Activated T-cell treated with anti-CD3 and anti-CD28 coated beads for 48 hours (primary cell): Measurements from ENCODE around the gene ZNF436.
A peak's percentile ranks its signal among the peaks of the same experiment; 100 is the strongest.

Experiments used
- DNase-seq: peaks from one replicate; pipeline ENCODE4 v3.0.0-alpha.2; 2020; ENCODE audit warnings: low read depth

ZNF436 gene

DNA sequence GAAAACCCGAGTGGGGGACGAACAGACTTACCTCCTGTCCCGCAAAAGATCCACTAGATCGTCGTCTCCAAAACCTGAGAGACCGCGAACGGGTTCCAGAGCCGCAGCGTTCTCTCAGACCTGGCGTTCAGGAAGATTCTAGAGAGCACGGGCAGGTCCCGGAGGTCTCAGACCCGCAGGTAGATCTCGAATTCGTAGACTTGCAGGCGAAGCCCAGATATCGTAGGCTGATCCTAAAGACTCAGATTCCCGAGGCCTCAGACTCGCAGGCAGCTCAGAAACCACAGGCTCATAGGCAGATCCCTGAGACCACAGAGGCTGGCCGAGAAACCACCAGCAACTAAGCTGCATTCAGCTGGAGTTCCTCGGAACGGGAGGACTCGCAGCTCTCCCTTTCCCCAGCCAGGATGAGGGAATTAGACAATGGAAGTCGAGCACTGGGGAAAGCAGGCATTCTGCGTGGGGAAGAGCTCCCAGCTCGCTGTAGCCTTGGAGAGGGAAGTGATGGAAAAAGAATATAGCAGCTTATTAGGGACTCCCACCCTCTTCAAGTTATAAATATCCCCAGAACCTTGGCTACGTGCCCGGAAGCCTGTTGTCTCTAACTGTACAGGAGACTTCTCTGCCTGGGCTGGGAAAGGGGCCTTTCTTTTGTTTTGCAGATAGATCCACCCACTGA, at the start of gene ZNF436:
ZNF436 (minus strand) TSS at position 502 of the 679 bp plus-strand sequence. CDS start 1,831 bp downstream, outside the sequence.
- DNase-seq = peak; percentile 6

DNA sequence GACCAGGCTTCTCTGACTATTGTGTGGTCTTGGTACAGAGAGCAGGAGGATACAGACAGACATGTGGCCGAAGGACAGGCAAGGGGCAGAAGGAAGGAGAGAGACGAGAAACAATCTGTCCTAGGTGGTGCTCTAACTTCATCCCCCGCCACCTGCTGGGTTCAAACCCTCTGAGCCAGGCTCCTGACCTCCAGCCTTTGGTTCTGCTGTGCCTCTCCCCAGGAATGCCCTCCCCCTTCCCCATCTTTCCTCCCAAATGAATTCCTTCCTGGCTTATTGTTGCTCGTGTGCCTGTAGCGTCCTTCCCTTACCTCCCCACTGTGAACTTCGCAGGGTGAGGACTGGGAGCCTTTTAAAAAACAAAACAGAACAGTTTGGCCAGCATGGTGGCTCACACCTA, 49.5 kb upstream of the ZNF436 start:
- DNase-seq = no peak

DNA sequence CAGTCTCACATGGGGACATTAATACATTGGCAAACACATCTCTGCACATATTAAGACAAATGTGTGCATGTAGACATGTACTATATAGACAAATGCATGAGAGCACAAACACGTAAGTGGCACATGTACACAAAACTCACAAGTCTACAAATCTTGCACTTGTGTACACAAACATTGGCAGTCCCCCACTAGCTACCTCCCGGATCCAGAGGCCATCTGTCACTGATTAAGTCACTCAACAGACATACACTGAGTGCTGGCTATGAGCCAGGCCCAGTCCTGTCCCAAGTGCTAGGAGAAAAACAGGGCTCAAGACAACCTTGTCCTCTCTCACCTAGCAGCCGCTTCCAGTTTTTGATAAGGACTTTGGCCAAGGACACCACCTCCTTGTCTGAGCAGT, 47.9 kb upstream of the ZNF436 start:
- DNase-seq = no peak

DNA sequence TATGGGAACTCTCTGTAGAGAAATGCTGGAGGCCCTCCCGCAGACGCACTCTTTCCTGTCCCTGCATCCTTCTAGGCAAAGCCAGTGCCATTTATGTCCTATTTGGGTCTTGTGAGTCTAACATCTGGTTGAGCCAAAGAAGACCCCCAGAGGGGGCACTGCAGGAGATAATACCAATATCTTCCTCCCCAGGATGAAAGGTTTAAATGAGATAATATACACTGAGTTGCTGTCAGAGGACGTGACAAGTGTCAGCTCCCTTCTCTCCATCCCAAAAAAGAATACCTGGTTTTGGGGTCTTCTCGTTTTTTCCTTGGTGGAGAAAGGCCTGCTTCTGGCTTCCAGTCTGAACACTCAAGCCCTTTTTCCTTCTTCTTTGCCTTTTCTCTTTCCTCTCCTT, 47.3 kb upstream of the ZNF436 start:
- no peak for DNase-seq

DNA sequence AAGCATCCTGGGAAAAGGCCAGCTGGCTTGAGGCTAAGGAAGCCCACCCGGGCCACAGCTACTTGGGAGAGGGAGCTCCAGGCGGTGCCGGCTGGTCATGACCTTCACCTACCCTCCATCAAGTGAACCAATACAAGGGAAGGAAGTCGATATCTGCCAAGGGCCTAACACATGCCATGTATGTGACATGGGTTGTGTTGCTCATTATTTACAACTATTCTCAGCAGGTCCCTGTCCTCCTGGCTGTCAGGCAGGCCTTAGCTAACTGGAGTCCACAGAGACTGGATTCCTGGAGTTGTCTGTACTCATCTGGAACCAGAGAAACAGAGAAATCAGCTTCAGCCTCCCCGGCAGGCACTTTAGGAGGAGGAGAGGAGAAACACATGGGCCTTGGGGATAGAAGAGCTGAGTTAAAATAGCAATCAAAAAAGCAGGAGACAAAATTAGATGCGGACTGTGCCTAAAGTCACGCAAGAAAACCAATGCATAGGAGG, 39.2 kb upstream of the ZNF436 start:
- DNase-seq = no peak

DNA sequence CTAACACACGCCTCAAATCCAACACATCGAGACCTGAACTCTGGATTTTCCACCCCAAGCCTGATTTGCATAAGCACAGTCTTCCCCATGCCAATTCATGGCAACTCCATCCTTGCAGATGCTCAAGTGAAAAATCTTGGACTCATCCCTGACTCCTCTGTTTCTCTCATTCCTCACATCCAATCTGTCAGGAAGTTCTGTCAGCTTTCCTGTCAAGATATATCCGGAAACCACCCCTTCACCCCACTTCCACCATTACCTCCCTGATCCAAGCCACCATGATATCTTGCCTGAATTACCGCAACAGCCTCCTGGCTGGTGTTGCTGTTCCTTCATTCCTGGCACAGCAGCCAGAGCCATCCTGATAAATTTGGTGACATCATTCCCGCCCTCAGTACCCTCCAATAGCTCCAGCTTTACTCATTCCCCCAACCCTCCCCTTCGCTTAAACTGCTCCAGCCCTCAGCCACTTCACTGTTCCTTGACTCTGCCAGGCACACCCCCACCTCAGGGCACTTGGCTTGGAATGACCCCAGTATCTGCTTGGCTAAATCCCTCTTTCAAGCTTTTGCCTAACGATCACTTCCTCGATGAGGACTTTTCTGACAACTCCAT, 37.5 kb upstream of the ZNF436 start:
- DNase-seq = no peak

DNA sequence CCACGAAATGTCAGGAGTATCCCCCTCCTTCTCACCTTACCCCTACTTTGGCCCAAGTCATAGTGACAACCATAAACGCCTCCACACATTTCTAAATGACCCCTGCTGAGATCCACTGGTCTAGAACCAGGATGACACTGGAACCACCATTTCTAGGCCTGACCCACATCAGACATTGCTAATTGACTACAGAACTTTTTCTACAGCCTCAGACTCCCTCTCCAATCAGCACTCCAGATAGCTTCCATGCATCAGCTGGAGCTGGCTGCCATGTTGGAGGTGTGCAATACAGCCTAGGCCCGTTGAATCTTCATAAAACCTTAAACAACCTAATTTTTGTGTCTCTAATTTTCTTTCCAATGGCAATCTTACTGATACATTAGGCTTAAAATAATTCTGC, 36.3 kb upstream of the ZNF436 start:
- no peak for DNase-seq

DNA sequence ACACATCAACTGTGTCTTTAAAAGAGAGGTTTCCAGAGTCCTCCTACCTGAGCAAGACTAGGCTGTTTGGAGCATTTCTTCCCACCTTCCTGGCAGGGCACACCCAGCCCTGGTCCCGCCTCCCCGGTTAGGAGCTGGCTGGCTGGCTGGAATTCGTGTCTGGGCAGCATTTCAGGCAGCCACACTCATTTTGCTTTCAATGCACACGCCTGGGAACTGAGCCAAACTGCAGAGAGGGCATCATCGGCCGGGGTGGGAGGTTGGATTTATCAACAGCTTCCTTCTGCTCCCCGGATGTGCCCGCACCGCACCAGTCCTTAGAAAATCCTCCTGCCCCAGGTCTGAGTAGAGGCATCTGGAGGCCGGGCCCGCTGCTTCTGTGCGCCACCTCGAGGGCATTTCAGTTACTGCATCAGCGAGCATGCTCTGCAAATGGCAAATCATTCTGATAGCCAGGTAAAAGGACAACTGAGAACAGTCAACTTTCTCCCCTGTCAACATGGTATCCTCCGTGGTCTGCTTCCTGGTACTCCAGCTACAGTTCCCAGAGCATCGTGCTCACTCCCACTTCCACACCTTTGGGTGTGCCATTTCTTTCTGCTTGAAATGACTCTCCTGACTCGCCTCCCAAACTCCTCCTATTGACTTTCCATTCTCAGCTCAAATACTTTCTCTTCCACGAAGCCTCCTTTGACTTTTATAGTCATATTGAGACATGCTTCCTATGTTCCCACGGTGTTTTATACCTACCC, 34.3 kb upstream of the ZNF436 start:
- DNase-seq = peak; percentile 83

DNA sequence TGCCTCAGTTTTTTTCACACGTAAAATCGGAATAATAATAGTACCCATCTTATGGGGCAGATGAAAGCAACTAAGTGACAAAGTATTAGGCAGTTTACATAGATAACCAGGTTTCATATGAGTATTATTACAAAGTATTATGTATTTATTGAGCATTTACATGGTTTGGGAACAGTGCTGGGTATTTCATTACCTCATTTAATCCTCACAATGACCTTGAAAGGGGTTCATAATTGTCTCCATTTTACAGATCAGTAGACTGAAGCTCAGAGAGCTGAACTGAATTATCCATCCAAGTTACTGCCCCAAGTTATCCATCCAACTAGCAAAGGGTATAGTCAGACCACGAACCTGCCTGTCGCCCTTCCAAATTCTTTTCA, 33.7 kb upstream of the ZNF436 start:
- no peak for DNase-seq

DNA sequence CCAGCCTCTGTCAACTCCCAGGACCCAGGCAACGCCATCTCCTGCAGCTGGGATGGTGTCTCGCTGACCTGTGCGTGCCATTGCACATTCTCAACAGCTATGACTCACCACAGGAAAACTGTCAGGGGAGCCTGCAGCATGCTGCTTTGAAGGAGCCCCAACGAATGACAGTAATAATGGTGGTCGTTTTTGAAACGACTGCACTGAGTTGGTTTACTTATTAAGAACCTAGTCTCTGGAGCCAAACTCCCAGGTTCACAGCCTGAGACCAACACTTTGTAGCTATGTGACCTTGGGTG, 33.4 kb upstream of the ZNF436 start:
- DNase-seq = no peak

DNA sequence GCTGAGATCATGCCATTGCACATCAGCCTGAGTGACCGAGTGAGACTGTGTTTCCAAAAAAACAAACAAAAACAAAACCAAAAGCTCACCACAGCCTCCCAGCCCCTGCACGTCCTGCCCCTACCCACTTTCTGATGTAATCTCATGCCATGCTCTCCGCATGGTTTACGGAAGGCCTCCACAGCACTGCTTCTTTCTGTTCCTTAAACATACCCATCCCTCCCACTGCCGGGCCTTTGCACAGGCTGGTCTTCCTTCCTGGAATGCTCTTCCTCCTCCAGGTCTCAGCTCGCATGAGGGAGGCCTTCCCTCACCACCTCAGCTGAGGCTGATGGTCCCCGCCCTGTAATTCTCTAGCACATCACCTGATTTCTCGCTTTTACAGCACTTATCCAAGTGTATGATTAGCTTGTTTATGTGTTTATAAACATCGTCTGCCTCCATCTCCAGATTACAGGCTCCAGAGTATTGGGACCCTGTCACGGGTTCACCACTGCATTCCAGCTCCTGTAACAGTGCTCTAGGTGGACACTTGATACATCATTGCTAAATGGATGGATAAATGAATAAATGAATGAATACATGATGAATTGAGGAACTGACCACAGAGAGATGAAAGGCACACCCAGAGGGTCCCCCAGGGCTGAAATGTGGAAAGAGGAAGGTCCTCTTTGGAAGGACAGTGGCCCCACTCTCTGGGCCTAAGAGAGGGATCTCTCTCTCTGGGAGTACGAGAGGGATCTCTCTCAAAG, 32.8 kb upstream of the ZNF436 start:
- no peak for DNase-seq

DNA sequence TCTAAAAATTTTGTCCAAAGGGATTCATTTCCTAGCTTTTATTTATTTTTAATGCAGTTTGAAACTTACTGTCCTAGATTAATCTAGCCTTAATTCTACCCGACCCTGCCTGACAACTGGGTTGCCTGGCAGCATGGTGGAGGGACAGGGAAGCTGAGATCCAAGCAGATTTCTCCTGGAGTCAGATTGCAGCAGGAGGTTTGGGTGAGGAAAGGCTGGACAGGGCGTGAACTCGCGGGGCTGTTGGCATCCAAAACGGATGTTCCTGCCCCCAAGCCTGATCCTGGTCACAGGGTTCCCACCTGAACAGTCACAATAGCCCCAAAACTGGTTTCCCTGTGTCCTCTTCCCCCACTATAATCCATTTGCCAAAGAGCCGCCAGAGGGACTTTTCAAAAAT, 31.7 kb upstream of the ZNF436 start:
- no peak for DNase-seq

DNA sequence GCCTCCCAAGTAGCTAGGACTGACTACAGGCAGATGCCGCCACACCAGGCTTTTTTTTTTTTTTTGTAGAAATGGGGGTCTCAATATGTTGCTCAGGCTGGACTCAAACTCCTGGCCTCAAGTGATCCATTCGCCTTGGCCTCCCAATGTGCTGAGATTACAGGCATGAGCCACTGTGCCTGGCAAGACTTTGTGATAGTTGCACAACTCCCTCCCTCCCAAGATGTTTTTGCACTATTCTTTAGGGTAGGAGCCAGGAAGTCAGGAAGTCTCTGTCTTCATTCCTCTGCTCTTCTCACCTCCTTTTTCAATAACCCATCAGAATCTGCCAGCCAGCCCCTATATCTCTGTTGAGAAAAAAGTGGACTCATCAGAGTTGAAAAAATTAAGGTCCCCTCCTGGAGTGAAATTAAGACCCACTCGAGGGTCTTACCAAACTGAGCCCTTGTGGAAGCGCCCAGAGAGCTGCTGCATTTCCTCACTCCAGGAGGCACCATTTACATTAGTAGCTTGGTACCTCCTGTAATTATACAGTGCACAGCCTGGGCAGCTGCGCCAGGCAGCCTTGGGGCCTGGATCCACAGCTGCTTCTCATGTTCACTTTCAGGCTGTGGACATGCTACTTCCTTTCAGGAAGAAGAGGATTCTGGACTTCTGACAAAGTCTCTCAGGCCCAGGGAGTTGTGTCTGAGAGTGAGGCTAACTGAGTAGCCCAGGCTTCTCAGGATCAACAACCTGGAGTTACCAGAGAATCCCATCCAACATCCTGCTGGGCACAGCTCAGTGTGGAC, 30.9 kb upstream of the ZNF436 start:
- no peak for DNase-seq

DNA sequence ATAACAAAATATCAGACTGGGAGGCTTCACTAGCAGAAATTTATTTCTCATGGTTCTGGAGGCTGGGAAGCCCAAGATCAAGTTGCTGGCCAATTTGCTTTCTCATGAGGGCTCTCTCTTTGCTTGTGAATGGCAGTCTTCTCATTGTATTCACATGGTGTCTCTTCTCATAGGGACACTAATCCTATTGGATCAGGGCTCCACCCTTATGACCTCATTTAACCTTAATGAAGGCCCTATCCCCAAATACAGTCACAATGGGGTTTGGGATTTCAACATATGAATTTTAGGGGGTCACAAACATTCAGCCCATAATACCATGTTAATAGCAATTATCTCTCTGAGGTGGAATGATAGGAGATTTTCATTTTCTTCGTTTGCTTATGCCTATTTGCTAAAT, 29.6 kb upstream of the ZNF436 start:
- no peak for DNase-seq

DNA sequence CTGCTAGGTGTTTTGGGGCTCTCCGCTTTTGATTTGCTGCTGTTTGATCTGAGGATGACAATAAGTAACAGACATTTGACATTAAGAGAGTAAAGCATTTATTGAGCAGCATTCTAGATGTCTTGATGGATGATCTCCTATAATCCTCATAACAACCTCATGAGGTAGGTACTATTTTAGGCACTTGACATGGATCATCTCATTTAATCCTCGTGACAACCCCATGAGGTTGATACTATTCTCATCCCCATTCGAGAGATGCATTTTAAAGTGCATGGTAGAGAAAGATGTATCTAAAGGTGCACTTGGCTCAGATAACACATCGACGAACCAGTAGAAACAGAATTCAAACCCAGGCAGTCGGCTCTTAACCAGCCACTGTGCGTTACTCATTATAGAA, 28.3 kb upstream of the ZNF436 start:
- no peak for DNase-seq

DNA sequence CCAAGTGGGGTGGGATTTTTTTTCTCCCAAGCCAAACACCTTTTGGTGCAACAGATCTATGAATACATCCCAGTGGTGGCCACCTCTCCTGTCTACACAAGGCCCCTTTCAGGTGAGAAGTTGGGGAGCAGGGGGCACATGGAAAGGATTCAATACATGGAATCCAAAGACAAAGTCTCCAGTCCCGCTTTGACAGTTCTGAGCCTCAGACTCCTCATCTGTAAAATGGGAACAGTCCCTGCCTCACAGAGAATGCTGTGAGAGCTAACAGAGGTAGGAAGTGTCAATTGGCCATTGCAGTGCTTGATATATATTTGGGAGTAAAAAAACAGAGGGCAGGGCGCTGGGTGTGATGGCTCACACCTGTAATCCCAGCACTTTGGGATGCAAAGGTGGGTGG, 26.7 kb upstream of the ZNF436 start:
- DNase-seq = no peak

DNA sequence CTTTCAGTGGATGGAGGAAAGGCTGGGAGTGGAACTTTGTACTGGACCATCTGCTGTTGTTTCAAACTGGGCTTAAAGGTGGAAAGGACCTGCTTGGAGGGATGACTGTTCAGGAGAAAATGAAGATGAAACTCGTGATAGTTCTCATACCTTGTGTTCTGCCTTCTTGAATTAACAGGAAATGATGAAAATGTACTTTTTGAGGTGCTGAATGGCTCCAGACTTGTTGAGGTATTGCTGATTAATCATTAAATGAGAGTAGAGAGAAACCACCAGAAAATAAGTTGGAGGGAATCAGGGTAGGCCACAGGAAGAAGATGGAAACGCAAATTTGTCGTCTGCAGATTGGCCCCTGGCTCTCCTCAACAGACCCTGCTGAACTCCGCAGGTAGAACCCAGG, 26.2 kb upstream of the ZNF436 start:
- DNase-seq = no peak

DNA sequence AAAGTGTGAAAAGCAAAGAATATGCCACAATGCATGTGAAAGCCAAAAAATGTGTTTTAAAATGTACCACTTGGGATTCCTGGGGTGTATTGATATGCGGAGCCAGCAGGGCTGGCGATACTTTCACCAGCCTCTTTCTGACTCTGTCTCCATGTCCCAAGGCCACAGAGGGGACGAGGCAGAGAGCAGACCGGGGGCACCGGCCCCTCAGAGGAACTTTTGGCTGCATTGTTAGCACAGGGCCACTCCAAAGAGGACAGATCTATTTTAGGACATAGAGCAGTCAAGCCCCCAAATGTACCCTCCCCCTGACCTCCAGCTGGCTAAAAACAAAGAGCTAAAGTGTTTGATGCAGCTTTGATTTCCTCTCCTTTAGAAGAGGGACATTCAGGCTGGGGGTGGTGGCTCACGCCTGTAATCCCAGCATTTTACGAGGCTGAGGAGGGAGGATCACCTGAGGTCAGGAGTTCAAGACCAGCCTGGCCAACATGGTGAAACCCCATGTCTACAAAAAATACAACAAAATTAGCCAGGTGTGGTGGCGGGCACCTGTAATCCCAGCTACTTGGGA, 25.6 kb upstream of the ZNF436 start:
- no peak for DNase-seq

DNA sequence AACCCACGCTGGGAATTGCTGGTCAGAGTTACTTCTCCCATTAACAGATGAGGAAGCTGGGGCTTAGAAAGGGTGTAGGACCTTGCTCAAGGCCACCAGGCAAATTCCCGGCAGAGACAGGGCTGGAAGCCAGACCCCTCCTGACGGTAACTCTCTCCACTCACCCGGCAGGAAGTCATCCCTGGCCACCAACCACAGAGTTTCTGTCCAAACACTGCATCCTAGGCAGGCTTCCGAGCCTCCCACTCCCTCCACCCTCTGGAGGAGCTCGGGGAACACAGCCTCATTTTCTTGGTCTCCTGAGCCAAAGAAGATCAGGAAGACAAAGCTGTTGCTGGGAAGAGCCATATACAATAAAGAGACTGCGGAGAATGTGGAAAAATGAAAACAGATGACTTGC, 25.0 kb upstream of the ZNF436 start:
- no peak for DNase-seq

DNA sequence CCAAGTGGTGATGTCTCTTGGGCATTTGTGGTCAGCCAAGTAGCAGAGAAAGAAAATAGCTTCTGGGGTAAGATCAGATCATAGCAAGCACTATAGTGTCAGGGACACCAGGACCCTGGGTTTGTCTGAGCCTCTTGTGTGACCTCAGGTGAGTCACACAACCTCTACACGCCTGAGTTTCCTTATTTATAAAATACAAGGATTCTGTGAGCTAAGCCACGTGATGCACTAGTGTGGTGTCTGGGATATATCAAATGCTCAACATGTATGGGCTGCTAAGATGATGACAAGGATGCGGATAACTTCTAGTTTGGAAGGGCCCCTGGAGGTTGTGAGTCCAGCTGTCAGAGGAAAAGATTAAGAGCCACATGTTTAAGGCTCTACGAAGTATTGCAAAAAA, 24.5 kb upstream of the ZNF436 start:
- no peak for DNase-seq

DNA sequence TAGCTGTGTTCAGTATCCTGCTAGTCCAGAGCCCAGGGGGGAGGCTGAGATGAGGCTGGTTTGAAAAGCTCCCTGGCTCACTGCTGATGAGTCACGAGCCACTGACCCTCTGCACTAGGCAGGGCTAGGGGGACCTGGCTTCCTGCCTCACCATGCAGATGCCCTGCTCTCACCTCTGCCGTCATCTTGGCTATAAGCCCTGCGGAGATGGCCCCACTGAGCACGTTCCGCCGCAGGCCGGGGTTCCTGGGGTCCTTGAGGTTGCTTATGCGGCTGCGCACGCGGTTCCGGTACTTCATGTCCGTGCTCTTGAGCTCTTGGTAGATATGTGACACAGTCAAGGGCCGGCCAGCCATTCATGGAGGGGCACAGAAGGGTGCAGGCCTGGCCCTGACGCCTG, 24.1 kb upstream of the ZNF436 start:
- no peak for DNase-seq
